C4-2B (cell line): ENCODE results near the gene MTA2.

Source experiments
- CTCF ChIP-seq: fragments of 450-650 bp; conservative IDR thresholded peaks from 2 replicates; pipeline ENCODE4 v1.5.1; 2017; ENCODE audit warnings: mild to moderate bottlenecking
- ZFX ChIP-seq: fragments of 450-650 bp; IDR thresholded peaks from 2 replicates; pipeline ENCODE4 v1.6.1; 2017

- TF ChIP-seq CTCF (no peak), ZFX (no peak)
Observed at GRCh38 chr11:62559204-62559603, 42.5 kb downstream of the MTA2 start.
